GM12878 (cell line): ENCODE results near the gene FXYD6. TPM values are rescaled to one million over a fixed set of nuclear protein-coding genes. Genes with fewer than 3 reads are reported as not detected.

Source experiments
- ATAC-seq: fragments of 200-7000 bp; cut with Tn5 transposase; 3 replicates; pipeline ENCODE4 v1.9.1; 2020; ENCODE audit warnings: mild to moderate bottlenecking, moderate library complexity
- BruUV-seq: library from RNA; stranded (reverse); fragments of 400-500 nt; replicated peaks from 2 replicates; lab custom pipeline; 2021; lab: Mats Ljungman, UMichigan
- CTCF ChIA-PET: fragments of 300-600 bp; sonication (Branson Sonifier 250); formaldehyde crosslinking; extraction: SDS; loops from one replicate; lab custom pipeline; 2021; ENCODE audit warnings: inconsistent platforms; lab: Yijun Ruan, JAX
- POLR2A ChIA-PET: fragments of 350-600 bp; formaldehyde crosslinking; extraction: SDS; loops from one replicate; lab custom pipeline; 2021; ENCODE audit warnings: inconsistent platforms; lab: Charles Lee
- RAD21 ChIA-PET: fragments of 300-600 bp; sonication (Branson Sonifier 250); formaldehyde crosslinking; loops from one replicate; lab custom pipeline; 2023; ENCODE audit warnings: antibody characterized with exemption; ENCODE audit not compliant: unreplicated experiment; lab: Charles Lee
- SMC1A ChIA-PET: fragments of 300-600 bp; sonication (Branson Sonifier 250); formaldehyde crosslinking; loops from one replicate; lab custom pipeline; 2023; ENCODE audit not compliant: unreplicated experiment, uncharacterized antibody; lab: Charles Lee
- DNase-seq: peaks from one replicate; pipeline ENCODE4 v3.0.0-alpha.2; 2011; ENCODE audit warnings: low read depth, low spot score
- FAIRE-seq: peaks from 3 replicates; lab custom pipeline; 2011; peaks lifted over from hg19 to GRCh38; lab: Jason Lieb, UNC
- H2AFZ ChIP-seq: 2 replicates; pipeline ENCODE4 v1.6.0; 2011; ENCODE audit warnings: low read depth, low read length, control low read depth; ENCODE audit not compliant: control insufficient read depth
- H3K27ac ChIP-seq: 2 replicates; pipeline ENCODE4 v1.5.1; 2011; ENCODE audit warnings: control low read depth; ENCODE audit not compliant: control insufficient read depth, insufficient read depth
- H3K27me3 ChIP-seq, 2 experiments: replicated peaks in 1 of 2; 2 replicates each; pipeline versions ENCODE4 v1.6.0 to v1.6.1; 2011; ENCODE audit warnings: low read length in 1 of 2; ENCODE audit not compliant: control insufficient read depth in 2 of 2, insufficient read depth in 2 of 2
- H3K36me3 ChIP-seq, 2 experiments: 2 replicates each; pipeline ENCODE4 v1.5.1; 2011; ENCODE audit warnings: low read length in 1 of 2; ENCODE audit not compliant: control insufficient read depth in 2 of 2, insufficient read depth in 2 of 2
- H3K4me1 ChIP-seq: 2 replicates; pipeline ENCODE4 v1.6.1; 2011; ENCODE audit warnings: mild to moderate bottlenecking, low read length, moderate library complexity, mixed read lengths; ENCODE audit not compliant: control insufficient read depth, insufficient read depth
- H3K4me2 ChIP-seq: 2 replicates; pipeline ENCODE4 v1.6.0; 2011; ENCODE audit warnings: control low read depth; ENCODE audit not compliant: control insufficient read depth, insufficient read depth
- H3K4me3 ChIP-seq: fragments of 200-600 bp; sonication (generic); 2 replicates; pipeline ENCODE4 v1.5.1; 2016
- H3K79me2 ChIP-seq: 2 replicates; pipeline ENCODE4 v1.6.0; 2011; ENCODE audit warnings: low read length; ENCODE audit not compliant: control insufficient read depth, insufficient read depth
- H3K9ac ChIP-seq: 2 replicates; pipeline ENCODE4 v1.8.0; 2011; ENCODE audit warnings: low read length, control low read depth, mixed read lengths; ENCODE audit not compliant: control insufficient read depth, insufficient read depth
- H3K9me3 ChIP-seq: replicated peaks from 3 replicates; pipeline ENCODE4 v1.5.1; 2011; ENCODE audit warnings: mild to moderate bottlenecking, low read length; ENCODE audit not compliant: control insufficient read depth, insufficient read depth
- H4K20me1 ChIP-seq: 2 replicates; pipeline ENCODE4 v1.6.0; 2011; ENCODE audit not compliant: control insufficient read depth, insufficient read depth
- BHLHE40 ChIP-seq, 2 experiments: fragments of 450-650 bp in 1 of 2; IDR thresholded peaks; 2 replicates each; pipeline ENCODE4 v1.6.1; 2011 to 2017; ENCODE audit warnings: low read depth in 2 of 2, borderline replicate concordance in 1 of 2, improper control_type of control experiment in 1 of 2, low read length in 1 of 2, mild to moderate bottlenecking in 1 of 2
- GATAD2B ChIP-seq: fragments of 450-650 bp; conservative IDR thresholded peaks from 2 replicates; pipeline ENCODE4 v1.6.1; 2017; ENCODE audit warnings: low read depth, mild to moderate bottlenecking, moderate library complexity
- HDGF ChIP-seq: fragments of 450-650 bp; IDR thresholded peaks from 2 replicates; pipeline ENCODE4 v1.6.1; 2016; ENCODE audit warnings: antibody characterized with exemption
- HSF1 ChIP-seq: fragments of 150-350 bp; IDR thresholded peaks from 2 replicates; pipeline ENCODE4 v1.6.1; 2014; ENCODE audit warnings: mild to moderate bottlenecking, low read depth, low read length
- IRF4 ChIP-seq: IDR thresholded peaks from 2 replicates; pipeline ENCODE4 v1.6.1; 2011; ENCODE audit warnings: low read depth, low read length
- JUNB ChIP-seq: IDR thresholded peaks from 2 replicates; pipeline ENCODE4 v1.6.1; 2016; ENCODE audit warnings: antibody characterized with exemption, mild to moderate bottlenecking
- MEF2B ChIP-seq: fragments of 450-650 bp; IDR thresholded peaks from 2 replicates; pipeline ENCODE4 v1.6.1; 2018; ENCODE audit warnings: mild to moderate bottlenecking, moderate library complexity; ENCODE audit not compliant: partially characterized antibody, poor library complexity, severe bottlenecking
- MTA2 ChIP-seq: fragments of 450-650 bp; IDR thresholded peaks from 2 replicates; pipeline ENCODE4 v1.6.1; 2016; ENCODE audit warnings: low read depth, mild to moderate bottlenecking, moderate library complexity
- NBN ChIP-seq: fragments of 450-650 bp; IDR thresholded peaks from 2 replicates; pipeline ENCODE4 v1.6.1; 2016
- NR2F1 ChIP-seq: fragments of 450-650 bp; conservative IDR thresholded peaks from 2 replicates; pipeline ENCODE4 v1.6.1; 2017; ENCODE audit warnings: mild to moderate bottlenecking
- RCOR1 ChIP-seq: conservative IDR thresholded peaks from 2 replicates; pipeline ENCODE4 v1.6.1; 2012; ENCODE audit warnings: low read depth, low read length, improper control_type of control experiment
- SIX5 ChIP-seq: IDR thresholded peaks from 2 replicates; pipeline ENCODE4 v1.6.1; 2011; ENCODE audit warnings: mild to moderate bottlenecking, low read depth, low read length, moderate library complexity; ENCODE audit not compliant: severe bottlenecking
- SKIL ChIP-seq: fragments of 450-650 bp; IDR thresholded peaks from 2 replicates; pipeline ENCODE4 v1.6.1; 2017; ENCODE audit warnings: mild to moderate bottlenecking, low read depth, inconsistent platforms; ENCODE audit not compliant: poor library complexity, severe bottlenecking
- TAF1 ChIP-seq: IDR thresholded peaks from 2 replicates; pipeline ENCODE4 v1.6.1; 2011; ENCODE audit warnings: mild to moderate bottlenecking, low read depth, low read length, borderline replicate concordance
- TBL1XR1 ChIP-seq: IDR thresholded peaks from 2 replicates; pipeline ENCODE4 v1.6.1; 2012; ENCODE audit warnings: low read depth, low read length, improper control_type of control experiment
- ZNF217 ChIP-seq: fragments of 450-650 bp; IDR thresholded peaks from 2 replicates; pipeline ENCODE4 v1.6.1; 2017; ENCODE audit warnings: antibody characterized with exemption, mild to moderate bottlenecking
- ZSCAN29 ChIP-seq: fragments of 450-650 bp; IDR thresholded peaks from 2 replicates; pipeline ENCODE4 v1.6.1; 2017; ENCODE audit warnings: mild to moderate bottlenecking, moderate library complexity
- WGBS: methylation state at CpG from one replicate; pipeline ENCODE4 v1.1.6; 2016; ENCODE audit warnings: low lambda C conversion rate; ENCODE audit not compliant: insufficient replicate concordance, insufficient coverage; ENCODE audit errors: missing lambda C conversion rate; 5-methylcytosine and 5-hydroxymethylcytosine counted together
- in situ Hi-C: fragments of 300-500 bp; cut with MboI; formaldehyde crosslinking; loops from 9 replicates; pipeline ENCODE4 v1.14.3; 2018; ENCODE audit warnings: mixed read lengths
- intact Hi-C: fragments of 100-400 bp; cut with micrococcal nuclease; formaldehyde crosslinking; loops from one replicate; pipeline ENCODE4 v1.14.2; 2022; ENCODE audit not compliant: unreplicated experiment
- polyA plus RNA-seq, 11 experiments: library from polyadenylated mRNA; depleted of rRNA in 4 of 11; unstranded in 6 of 11; stranded (reverse) in 5 of 11; fragments of >200 nt; fragmentation: Nextera tagmentation in 4 of 11; fragmentation: Illumina TruSeq in 1 of 11; extraction: Ambion mirVana in 4 of 11; extraction: Trizol in 1 of 11; gene quantifications; 1 replicate in 1 of 11; 2 replicates in 10 of 11; pipeline versions ENCODE4 v1.2.1 to v1.2.3, GENCODE V29; 2011 to 2016; ENCODE audit warnings: inconsistent platforms in 2 of 11, missing spikeins in 2 of 11, low read depth in 1 of 11
- total RNA-seq, 4 experiments: library from RNA; depleted of rRNA in 3 of 4; stranded (reverse); fragments of >200 nt in 3 of 4; fragmentation: Illumina TruSeq in 1 of 4; extraction: Trizol in 1 of 4; gene quantifications; 2 replicates each; pipeline versions ENCODE4 v1.2.1 to v1.2.3, GENCODE V29; 2013 to 2021

FXYD6 gene
- total and polyA plus RNA-seq, 10 of the 15 experiments (the other 5 are each of a cell fraction or from before 2014, with no cell fraction given) = 0.09 to 2.0 (median 0.23) TPM; not detected in 2

- POLR2A ChIA-PET = interaction anchor here (0.5 to 2.8 kb wide), 5 partner anchors 10 to 245 kb away, joined by 3 to 47 read pairs (median 4); partner anchors contain the start of gene IL10RA
- no peak overlapping the region for H3K4me2 ChIP-seq
- RAD21 ChIA-PET = interaction anchor here (0.6 to 6.4 kb wide), 23 partner anchors 10 to 383 kb away, joined by 3 to 273 read pairs (median 5); no protein-coding TSS in a partner anchor
- no peaks in the 10 kb centered on the region for H3K36me3 ChIP-seq
- H4K20me1 ChIP-seq = no peaks in the 10 kb centered on the region
- ATAC-seq (peak; percentile 85), FAIRE-seq (peak; percentile 87), DNase-seq (no peak)
- H3K4me3 ChIP-seq = no peak overlapping the region
- in situ Hi-C loops (no loop called here), intact Hi-C loops (loop anchor here (1.0 to 5.0 kb wide), 3 partner anchors 10 to 380 kb away; no protein-coding TSS in a partner anchor)
- H3K4me1 ChIP-seq = peaks cover 17% of the 10 kb centered on the region
- no peak overlapping the region for H3K9ac ChIP-seq
- H3K27me3 ChIP-seq = no peaks in the 10 kb centered on the region
- H3K79me2 ChIP-seq = no peaks in the 10 kb centered on the region
- BruUV-seq = no TSS peak
- 34% methylated on average over 22 of the region's 22 CpGs for WGBS
- H2AFZ ChIP-seq = no peak overlapping the region
- CTCF ChIA-PET = interaction anchor here (0.6 to 8.8 kb wide), 52 partner anchors 9 to 1948 kb away, joined by 3 to 360 read pairs (median 5); partner anchors contain the start of genes FXYD2 and IL10RA
- SMC1A ChIA-PET = interaction anchor here (0.6 to 12.1 kb wide), 43 partner anchors 9 to 392 kb away, joined by 3 to 318 read pairs (median 4); no protein-coding TSS in a partner anchor
- H3K9me3 ChIP-seq = no peaks in the 10 kb centered on the region
- H3K27ac ChIP-seq = no peak overlapping the region
- TF ChIP-seq RCOR1 = no peak
- peak; percentile 22; the same call in 1 of the 2 replicates for TF ChIP-seq NR2F1
- TF ChIP-seq TBL1XR1 = no peak
- no peak for TF ChIP-seq IRF4
- no peak for TF ChIP-seq MTA2
- no peak for TF ChIP-seq ZSCAN29
- TF ChIP-seq HDGF = no peak
- no peak for TF ChIP-seq SIX5
- TF ChIP-seq JUNB = no peak
- TF ChIP-seq GATAD2B = no peak
- no peak for TF ChIP-seq NBN
- no peak for TF ChIP-seq ZNF217
- no peak for TF ChIP-seq TAF1
- no peak for TF ChIP-seq HSF1
- no peak for TF ChIP-seq BHLHE40 (IDR thresholded peaks at IDR 0.05; ENCODE audit: borderline replicate concordance in 1 of 2, low read depth in 2 of 2, low read length in 1 of 2)
- peak; percentile 14 for TF ChIP-seq MEF2B
- peak; percentile 48 for TF ChIP-seq SKIL
Observed at GRCh38 chr11:117807482-117808327, 68.8 kb downstream of the FXYD6 start.
